Fibroblast of skin of right quadriceps (primary cell): ENCODE measurements around the gene PID1.

Experiments
- DNase-seq: peaks from one replicate; pipeline ENCODE4 v3.0.0-alpha.2; 2013

Gene PID1

DNA sequence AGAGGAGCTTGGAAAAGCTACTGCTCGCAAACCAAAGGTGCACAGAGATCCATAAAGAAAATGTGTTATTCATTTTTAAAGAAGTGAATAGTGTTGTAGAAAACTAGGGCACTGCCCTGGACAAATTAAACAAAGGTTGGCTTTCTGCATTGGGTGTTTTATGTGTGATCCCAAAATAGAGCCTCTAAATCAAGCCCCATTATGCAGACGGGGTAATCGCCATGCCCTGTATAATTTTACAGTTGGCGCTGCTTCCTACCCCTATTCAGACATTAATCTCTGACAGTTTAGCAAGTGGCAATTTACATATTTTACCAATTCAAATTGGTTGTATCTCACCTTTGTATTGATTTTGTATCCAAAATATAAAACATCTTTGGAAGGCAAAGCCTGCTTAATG, 109.1 kb downstream of the PID1 start:
- DNase-seq: no peak

DNA sequence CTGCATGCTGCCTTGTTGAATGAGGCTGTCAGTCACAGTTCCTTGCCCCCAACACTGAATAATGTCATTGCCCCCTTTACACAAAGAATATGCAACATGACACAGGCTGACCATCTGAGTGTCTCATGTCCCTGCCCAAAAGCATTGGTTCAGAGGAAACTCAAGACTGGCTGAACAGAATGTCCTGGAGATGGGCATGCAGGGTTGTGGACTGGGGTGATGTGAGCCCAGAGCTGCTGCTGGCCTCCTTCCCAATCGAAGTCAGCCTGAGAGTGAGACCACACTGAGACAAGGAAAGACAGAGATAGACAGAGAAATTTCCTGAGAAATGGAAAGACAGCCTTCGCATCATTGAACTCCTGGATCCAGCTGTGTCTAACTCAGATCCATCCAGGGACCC, 110.1 kb downstream of the PID1 start:
- no peak for DNase-seq

DNA sequence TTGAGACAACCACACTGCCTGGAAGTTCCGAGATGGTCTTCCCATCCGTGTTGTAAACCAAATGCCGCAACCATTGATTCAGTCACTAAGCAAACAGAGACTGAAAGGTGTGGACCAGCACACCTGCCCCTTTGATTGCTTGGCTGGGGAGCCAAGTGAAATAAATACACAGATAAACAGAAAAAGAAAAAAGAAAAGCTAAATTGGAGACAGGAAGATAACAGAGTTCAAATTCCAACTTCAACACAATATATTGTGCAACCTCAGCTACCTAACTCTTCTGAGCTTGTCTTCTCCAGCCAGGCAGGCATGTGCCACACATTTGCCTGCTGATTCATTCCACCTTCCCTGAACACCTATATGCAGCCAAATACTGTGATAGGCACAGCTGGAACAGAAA, 110.9 kb downstream of the PID1 start:
- no peak for DNase-seq

DNA sequence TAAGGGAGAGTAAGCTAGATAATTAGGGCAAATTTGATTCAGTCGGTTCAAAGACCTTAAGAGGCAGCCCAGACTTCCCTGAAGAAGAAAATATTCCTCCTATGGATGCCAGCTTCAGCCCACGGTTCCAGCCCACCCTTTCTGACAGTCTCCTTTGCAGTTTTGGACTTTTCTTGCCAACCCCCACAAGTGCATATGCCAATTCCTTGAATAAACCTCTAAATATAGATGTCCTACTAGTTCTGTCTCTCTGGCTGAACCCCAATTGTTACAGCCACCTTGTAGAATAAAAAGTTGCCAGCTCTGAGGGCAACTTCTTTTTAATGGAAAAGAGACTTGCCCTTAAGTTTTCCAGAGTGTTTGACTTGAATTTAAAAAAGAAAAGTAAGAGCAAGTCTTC, 111.7 kb downstream of the PID1 start:
- DNase-seq: no peak

DNA sequence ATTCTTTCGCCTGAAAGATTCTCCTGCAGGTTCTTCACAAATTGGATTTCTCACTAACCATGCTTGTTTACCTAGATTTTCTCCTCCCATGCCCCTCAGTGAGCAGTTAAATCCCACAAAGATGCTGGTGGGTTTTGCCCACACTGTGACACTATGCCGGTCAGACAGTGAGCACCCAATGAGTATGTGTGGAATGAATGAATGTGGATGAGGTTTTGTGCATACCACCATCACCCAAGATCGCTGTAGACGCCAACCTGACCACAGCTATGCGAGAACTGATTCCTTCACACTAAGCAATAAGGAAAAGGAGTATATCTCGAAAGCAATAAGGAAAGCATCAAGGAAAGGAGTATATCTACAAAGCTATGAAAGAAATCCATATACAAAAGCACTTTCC, 116.7 kb downstream of the PID1 start:
- DNase-seq: peak; percentile 79

DNA sequence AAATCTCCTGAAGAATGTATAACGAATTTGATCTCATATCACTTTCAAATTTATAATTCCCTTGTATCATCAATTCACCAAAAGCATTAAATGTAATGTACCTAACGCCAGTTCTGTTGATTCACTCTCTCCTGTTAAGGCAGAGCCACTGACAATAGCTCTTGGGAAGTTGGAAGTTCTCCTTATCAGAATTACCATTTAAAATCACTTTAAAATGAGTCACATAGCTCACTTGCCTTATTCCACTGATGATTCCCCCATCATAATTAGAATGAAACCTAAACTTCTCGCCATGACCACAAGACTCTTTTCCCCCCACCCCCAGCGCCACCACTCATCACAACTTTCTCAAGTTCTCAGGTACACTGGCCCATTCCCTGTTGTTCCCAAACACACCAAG, 117.1 kb downstream of the PID1 start:
- DNase-seq: peak; percentile 21

DNA sequence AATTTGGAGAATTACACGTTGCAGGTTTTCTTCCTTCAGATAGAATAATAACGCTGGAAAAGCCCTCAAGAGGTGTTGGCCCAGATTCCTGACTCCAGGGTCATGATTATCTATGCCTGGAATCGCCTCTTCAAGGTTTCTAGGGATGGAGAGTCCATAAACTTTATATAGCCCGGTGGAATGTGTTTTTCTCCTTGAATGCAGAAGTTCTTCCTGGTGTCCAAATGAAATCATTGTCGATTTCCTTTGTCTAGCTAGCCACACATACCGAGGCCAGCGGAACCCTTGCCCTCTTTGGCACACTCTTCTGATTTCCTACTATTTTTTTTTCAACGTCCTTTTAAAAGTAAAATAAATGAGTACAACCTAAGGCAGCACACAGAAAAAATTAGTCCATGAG, 117.8 kb downstream of the PID1 start:
- DNase-seq: no peak

DNA sequence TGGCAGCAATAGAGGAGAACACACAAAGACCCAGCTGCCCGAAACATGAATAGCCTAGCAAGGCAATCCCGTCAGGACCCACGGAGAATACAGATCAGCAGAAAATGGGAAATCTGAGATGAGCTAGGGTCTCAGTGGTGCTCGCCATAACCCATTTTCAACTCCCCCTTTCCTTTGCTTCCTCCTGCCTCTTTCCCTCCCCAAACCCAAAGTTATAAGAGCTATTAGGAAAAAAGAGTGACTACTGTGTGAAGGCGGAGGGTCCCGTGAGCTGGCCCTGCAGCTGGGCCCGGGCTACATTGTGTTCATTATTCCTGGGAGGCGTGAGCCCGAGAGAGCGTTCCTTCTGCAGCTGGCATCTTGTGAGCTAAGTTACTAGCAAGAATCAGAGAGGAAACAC, 118.4 kb downstream of the PID1 start:
- no peak for DNase-seq

DNA sequence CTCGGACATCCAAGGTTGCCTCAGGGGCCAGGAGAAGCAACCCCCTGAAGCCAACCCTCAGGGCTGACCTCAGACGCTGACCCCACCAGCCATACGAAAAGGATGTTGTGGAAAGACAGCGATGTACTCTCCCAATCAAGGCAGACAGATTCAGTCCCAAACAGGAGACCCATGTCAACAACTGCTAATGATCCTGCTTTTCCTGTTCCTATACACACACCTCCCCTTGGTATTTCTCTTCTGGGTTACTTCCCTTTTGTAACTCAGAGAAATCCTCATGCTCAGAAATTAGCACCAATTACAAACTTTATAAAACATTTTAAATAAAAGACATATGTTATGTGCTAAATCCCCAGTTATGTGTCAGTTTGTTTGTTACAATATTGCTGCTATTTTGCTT, 120.8 kb downstream of the PID1 start:
- DNase-seq: no peak

DNA sequence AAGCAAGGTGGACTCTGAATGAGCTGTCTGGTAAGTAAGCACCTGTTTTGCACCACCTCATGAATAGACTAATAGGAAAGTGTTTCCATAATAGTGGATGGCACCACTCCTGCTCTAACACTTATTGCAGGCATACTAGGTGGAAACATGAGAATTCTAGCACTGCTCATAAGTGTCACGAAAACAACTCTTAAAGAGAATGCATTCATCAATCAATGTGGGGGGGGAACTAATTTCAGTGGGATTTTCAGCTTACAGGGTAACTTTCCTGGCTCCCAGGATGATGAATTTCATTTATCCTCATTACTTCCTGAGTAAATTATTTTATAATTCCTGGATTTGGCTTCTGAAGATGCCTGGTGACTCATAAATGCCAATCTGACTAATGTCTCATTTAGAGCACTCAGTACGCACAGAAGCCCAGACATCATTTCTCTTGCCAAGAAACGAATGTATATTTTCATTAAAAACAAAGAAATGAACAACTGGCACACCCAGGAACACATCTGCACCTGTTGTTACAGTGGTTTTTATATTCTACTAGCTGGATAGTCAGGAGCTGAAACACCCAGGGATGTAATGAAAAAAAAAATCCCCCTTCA, 129.6 kb downstream of the PID1 start:
- DNase-seq: peak; percentile 54

DNA sequence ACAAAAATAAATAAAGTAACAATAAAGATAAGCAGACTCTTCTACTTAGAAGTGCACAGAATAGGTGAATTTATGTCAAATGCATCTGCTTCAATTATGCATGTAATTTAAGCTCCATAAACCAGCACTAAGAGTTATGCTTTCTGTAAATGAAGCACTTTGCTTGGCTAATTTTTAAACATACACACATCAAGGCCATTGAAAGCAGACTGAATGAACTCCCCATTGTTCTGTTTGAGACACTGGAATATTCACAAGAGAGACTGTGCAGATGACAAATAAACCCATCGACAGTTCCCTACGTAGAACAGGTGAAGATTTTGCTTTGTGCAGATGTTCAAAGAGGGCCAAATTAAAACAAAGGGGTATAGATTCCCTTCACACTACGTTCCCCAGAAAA, 133.4 kb downstream of the PID1 start:
- DNase-seq: no peak

DNA sequence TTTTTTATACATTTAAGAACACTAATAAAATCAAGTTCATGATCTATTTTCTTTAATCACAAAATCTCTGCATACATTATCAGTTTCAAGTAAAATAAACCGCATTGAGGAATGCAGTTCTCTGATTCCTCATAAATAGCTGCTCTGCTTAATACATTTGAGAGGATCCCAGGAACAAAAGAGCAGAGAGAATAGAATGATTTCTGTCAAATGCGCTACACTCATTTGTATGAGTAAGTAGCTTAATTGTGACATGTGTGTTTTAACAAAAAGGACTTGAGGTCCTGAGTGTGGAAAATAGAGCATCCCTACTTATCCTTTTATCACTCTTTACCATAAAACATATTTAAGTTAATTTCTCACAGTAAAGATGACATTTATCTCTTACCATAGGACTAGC, 134.0 kb downstream of the PID1 start:
- DNase-seq: no peak

DNA sequence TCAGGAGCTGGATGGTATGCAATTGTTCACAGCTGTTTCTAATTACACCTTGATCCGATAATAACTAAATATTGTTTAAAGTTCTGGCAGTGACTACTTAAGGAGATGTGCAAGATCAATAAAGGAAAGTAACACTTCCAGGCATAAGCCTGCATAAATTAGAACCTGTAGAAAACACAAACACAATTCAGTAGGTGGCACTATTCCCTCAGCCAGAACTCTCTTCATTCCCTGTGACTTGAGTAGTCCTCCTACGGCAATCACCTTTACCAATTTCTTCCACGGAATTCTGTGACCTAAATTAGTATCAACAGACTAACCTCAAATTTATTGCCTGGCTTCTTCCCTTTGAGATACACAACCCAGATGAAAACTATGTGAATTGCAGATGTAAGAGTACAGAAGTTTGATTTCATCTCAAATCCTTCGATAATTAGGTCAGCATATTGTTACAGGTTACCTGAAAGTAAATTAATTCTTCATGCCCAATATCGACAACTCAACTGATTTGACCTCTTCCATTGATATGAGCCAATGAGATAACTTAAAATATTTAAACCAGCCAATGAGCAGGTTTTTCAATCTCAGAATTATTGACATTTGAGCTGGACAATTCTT, 137.8 kb downstream of the PID1 start:
- peak; percentile 28 for DNase-seq

DNA sequence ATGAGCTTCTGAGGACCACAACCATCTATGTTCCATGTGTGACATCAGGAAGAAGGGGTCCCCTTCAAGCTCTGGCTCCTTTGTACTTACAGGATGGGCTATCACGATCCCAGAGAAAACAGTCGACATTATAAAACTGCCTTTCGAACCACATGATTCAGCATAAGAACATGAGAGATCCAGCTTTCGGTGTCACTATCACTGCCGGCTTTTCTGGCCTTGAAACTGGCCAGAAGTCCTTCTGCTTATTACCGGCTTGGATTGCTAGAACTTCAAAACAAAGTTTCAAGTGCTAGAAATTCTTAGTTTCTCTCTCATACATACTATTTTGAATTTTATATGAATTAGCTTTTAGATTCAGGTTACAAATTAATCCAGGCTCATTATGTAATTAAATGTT, 138.9 kb downstream of the PID1 start:
- DNase-seq: no peak

DNA sequence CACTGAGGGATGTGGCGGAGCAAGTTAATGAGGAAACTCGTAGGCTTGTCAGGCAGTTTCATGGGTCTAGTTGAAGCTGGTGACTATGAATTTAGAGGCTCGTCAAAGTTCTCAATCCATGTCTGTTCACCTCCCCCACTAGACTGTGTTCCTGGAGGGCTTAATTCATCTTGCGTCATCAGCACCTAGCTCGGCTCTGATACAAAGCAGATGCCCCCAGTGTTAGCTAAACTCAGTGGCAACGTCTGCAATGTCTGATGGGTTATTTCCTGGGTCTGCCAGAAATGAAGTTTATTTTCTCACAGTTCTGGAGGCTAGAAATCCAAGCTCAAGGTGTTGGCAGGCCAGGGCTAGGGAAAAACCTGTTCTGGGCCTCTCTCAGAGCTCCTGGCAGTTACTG, 140.6 kb downstream of the PID1 start:
- DNase-seq: peak; percentile 9

DNA sequence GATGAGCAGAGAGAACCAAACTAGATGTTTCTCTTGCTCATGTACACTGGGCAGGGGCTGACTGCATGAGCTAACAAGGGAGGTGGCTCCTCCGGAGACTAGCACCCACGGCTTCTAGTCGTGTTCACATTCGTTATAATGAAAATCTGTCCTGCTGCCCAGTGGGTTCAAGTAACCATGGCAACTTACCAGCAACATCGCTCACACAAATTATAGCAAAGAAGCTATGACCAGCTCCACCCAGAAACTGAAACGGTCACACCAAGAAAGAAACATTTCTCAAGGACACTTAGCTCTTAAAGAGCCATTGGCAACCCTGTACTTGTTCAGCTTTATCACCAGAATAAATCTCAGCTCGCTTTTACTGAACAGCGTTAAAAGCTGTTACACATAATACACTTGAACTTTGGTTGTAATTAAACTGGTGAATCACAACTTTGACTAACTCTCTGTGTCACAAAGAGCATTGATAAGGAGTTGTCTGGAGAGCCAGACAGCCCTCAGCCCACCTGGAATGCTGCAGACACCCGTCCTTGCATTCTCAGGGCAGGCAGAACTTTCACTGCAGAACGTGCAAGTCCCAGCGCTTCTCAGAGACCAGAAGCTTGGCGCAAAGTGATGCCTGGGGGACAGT, 141.2 kb downstream of the PID1 start:
- peak; percentile 5 for DNase-seq

DNA sequence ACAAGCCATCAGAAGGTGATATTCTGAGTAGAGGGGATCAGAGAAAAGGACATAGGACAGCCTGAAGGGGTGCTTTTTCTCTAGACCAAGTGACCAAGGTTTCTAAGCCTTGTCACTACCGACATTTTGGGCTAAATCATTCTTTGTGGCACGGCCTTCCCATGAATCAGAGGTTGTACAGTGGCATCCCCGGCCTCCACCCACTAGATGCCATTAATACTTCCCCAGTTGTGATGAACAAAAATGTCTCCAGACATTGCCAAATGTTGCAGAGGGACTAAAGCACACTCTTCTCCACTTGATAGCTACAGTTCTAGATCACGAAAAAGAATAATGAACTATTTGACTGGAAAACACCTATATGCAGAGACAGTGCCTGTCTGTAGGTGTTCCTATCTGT, 143.6 kb downstream of the PID1 start:
- DNase-seq: no peak

DNA sequence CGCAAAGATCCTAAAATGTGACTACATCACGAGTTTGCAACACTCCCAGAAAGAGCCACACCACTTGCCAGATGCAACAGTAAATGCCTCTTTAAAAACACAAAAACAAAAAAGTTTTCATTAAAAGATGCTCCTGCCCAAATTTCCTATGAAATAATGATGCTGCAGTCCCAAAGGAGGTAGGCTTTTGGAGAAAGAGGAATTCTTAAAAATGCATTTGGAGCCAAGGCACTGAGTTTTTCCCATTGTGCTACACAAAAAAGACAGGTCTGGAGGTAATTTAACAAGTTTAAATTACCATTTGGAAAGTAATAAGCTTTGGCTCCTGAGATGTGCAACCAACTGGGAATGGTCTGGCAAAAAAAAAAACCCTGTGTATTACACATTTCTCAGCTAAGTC, 145.0 kb downstream of the PID1 start:
- DNase-seq: no peak

DNA sequence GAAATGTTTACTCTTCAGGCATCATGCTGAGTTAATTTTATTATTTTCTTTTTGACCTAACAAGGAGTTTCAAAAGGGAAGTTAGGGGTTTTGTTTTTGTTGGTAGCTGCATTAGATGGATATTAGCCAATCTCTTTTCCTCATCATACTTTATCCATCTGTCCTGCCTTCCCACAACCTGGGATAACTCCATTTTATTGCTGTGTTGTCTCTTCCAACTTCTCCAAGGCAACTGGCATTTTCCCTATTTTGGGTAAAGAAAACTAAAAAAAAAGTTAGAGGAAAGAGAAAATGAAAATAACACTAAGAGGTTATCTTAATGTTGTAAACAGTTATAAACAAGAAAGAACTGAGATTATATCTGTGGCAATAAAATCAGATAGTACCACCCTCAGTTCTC, 147.0 kb downstream of the PID1 start:
- no peak for DNase-seq

DNA sequence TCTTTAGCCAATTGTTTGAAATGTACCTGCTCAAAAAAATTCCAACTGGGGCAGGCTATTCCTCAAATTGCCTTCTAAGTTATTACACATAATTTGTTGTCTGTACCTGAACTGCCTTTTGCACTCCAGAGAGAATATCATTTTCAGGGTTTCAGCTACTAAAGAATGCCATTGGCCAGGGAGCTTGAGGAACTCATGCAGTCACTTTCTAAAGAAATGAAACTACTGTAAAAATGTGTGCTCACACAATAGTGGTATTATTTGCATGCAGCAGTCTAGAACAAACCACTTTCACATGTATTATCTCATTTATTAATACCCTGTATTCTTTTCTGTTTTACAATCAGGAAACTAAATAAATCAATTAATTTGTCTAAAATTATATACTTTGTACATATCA, 152.2 kb downstream of the PID1 start:
- no peak for DNase-seq

DNA sequence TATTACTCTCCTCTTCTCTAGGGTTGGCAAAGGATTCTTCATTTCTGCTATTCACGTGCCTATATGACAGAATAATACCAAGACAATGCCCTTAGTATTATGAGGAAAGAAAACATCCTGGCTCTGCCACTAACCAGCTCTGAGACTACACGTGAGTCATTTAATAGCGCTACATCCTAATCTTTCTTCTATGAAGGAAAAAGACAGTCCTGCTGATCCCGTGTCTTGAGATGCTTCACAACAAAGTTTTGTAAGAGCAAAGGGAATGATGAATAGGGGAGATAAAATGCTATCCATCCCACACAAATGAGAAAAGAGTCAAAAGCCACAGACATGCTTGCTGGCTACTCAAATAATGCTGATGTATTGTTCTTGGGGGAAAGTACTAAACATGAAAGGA, 152.8 kb downstream of the PID1 start:
- DNase-seq: no peak

DNA sequence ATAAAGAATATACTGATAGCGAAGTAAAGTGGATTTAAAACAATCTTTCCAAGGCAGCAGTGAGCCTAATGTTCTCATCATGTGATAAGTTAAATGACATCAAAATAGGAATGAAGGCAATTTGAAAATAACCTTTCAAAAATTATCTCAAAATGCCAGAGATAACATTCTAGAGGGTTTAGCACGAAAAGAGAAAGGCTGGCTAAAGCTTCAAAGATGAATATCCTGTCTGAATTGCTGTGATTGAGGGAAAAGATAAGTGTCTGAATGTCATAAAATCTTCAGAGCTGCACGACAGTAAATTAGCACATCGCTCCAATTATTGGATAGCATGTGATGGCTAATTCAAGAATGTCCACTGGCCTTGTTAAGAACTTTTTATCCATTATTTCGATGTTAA, 159.3 kb downstream of the PID1 start:
- DNase-seq: no peak

DNA sequence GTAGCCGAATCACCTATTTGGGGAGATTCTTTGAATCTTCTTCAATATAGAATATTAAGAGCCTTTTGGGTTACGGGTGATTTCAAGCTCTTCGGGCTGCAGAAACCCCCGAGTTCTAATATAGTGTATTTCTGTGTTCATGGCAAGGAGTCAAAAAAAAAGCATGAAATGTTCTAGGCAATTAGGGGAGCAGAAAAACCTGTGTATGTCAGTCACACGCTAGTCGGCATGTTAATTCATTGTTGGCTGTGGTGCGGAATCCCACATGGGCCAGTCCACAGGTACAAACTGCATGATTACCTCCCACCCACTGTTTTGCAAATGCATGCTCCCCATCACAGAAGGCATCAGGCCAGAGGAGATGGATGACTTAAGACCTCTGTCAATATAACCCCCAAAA, 161.9 kb downstream of the PID1 start:
- no peak for DNase-seq

DNA sequence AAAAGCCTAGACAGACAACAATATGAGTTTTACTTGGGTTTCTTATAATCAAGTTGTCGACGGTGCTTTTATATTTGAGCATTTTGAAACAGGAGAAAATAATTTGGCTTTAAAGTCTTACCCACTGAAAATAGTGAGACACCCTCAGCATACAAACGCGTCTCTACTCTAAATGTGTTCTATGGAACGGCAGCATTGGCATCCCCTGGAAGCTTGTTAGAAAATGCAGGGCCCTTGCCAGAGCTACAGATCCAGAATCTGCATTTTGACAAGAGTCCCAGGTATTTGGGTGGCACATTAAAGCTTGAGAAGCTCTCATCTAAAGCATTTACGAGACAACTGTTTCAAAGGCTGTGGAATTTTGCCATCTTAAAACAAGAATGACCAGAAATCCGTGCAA, 163.5 kb downstream of the PID1 start:
- no peak for DNase-seq

DNA sequence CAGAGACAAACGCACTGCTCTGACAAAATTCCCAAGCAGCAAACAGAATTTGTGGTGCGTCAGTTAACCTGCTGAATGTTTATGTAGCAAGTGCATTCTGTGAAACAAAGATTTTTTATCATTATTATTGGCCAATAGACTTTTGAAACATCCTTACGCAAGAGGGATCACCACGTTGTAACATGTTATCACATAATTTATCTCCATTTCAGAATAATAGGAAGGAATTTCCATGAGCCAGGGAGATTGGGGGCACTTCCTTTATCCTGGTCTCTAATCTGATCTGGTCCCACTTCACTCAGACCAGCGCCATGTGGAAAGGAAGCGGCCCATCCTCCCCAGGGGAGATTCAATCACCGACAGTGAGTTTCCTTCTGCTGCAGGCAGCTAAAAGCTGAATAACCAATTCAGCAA, 166.1 kb downstream of the PID1 start:
- no peak for DNase-seq
